HG02970 (cell line): ENCODE data around the gene OR8G5.

Experiments
- ATAC-seq: cut with Tn5 transposase; IDR thresholded peaks from one replicate; pipeline ENCODE4 v1.9.1; 2021; ENCODE audit warnings: mild to moderate bottlenecking, moderate library complexity, moderate number of reproducible peaks; ENCODE audit not compliant: unreplicated experiment, low FRiP score

OR8G5 gene

GRCh38 chr11:124278261-124278660 is 22.1 kb downstream of the OR8G5 start:
- no peak for ATAC-seq

GRCh38 chr11:124285610-124286344 is 29.6 kb downstream of the OR8G5 start:
- no peak for ATAC-seq

GRCh38 chr11:124294687-124295086 is 38.5 kb downstream of the OR8G5 start:
- ATAC-seq = no peak

DNA sequence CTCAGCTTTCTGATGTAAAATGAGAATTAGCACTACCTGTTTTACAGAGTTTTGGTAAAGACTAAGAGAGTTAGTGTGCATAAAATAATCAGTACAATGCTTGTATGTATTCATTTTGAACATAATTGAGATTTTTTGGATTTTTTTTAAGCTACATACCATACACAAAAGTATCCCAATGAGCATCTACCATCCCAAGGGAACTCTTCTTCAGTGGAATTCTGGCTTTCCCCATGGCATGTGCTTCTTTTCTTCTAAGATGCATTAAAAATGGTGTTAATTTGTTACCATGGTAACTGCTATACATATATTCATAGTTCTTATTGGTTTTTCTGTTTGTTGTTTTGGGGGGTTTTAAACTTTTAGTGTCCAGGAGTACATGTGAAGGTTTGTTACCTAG is 39.8 kb downstream of the OR8G5 start:
- no peak for ATAC-seq

GRCh38 chr11:124297921-124298320 is 41.7 kb downstream of the OR8G5 start:
- no peak for ATAC-seq

DNA sequence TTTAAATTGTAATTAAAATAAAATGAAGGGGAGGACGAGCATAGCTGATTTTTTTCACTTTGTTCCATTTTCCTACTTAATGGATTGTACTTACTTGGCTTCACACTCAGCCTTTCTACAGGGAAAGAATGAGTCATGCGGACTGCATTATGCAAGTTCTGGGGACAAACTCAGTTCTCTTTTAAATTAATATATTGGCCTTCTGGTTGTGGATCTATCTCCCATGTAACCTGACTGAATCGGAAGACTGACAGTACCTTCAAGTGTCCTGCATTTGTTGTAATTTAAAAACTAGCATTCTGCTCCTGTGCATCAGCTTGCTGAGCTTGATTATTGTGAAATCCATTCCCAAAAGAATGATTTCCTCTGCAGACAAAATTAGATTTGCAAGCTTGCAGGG is 45.4 kb downstream of the OR8G5 start:
- no peak for ATAC-seq

GRCh38 chr11:124302347-124303125 is 46.4 kb downstream of the OR8G5 start:
- ATAC-seq = no peak

GRCh38 chr11:124307093-124307492 is 50.9 kb downstream of the OR8G5 start:
- no peak for ATAC-seq

DNA sequence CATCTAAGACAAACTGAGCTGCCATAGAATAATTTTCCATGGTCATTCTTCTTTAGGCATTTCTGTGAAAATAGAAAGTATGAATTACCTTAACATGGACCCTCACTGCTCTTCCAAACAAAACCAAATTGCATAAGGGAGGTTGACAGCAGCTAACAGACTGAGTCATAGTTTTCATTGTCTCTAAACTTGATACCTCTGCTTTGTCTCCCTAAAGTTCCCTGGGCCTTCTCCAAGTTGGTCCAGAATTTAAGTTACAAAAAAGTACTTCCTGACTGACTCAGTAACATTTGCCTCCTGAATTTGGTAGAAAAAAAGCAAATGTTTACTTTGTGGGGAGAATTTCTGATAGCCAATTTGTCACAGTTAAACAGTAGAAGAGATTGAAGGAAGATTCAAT is 54.5 kb downstream of the OR8G5 start:
- no peak for ATAC-seq

GRCh38 chr11:124311269-124311668 is 55.1 kb downstream of the OR8G5 start:
- ATAC-seq = no peak

DNA sequence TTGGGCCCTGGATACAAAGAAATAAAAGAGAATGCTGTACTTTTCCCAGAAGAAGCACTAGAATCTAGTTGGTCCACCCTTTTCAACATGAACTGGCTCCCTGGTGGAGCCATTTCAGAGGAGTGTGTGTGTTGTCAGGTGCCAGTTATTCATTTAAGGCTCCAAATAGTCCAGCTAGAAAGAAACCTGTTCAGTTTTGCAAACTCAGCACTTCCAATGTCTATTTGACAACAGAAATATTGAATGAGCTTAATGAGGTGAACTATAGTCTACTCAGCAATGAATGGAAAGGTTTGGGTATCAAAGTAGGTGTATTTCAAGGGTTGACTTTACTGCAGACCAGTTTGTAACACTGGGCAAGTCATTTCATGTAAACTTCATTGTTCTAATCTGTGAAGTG is 55.5 kb downstream of the OR8G5 start:
- ATAC-seq = no peak

- ATAC-seq = no peak
Observed at GRCh38 chr11:124313131-124313530, 57.0 kb downstream of the OR8G5 start.

DNA sequence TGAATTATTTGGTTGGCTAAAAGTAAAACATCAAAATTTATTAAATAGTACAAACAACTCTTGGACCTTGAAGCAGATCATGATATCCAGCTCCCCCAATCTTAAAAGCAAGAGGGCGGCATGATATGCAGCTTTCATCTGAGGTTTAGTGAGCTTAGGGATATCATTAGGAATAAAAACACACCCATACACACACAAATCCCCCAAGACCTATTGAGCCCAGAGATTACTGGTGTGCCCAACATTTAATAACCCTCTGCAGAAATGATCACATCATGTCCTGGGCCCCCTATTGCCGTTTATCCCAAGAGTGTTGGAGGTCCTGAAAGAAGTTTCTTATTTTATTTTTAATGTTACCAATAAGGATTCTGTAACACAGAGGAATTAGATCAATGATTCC is 57.7 kb downstream of the OR8G5 start, which contains the start of gene OR8D1:
TSS of gene OR8D1 (minus strand) at position 101 of the 400 bp plus-strand sequence. CDS start 3,183 bp downstream, outside the sequence.
- no peak for ATAC-seq

GRCh38 chr11:124315052-124315451 is 58.9 kb downstream of the OR8G5 start:
- ATAC-seq = no peak
